ENCODE data around the gene MAEL. TPM values are rescaled to one million over a fixed set of nuclear protein-coding genes. Genes with fewer than 3 reads are reported as not detected.

The MAEL gene
- polyA plus RNA-seq: under 1 TPM in 1 of 3 donors, not detected in 2; 0.12 TPM

- no peak within 1 kb of the TSS for H3K27ac ChIP-seq (ENCODE audit: low read depth, low read length)
- WGBS, 3 donors: 89 to 92% (median 92%) methylated on average over 45 of the region's 45 CpGs
These were observed at the start of gene MAEL for GRCh38 chr1:166988974-166989515. MAEL (plus strand) TSS chr1:166989280; CDS start chr1:166989353, 73 bp downstream.

GRCh38 chr1:166939741-166940375 is 49.2 kb upstream of the MAEL start:
- no peak overlapping the region for H3K27ac ChIP-seq (ENCODE audit: low read depth, low read length)
- 83 to 88% (median 87%) methylated on average over 5 of the region's 5 CpGs for WGBS, 3 donors

GRCh38 chr1:166944186-166944967 is 44.7 kb upstream of the MAEL start:
- WGBS, 3 donors: 52 to 76% (median 64%) methylated on average over 5 of the region's 5 CpGs
- no peak overlapping the region for H3K27ac ChIP-seq (ENCODE audit: low read depth, low read length)

GRCh38 chr1:166947398-166948043 is 41.6 kb upstream of the MAEL start:
- no peak overlapping the region for H3K27ac ChIP-seq (ENCODE audit: low read depth, low read length)
- 3 to 5% (median 3%) methylated on average over 44 of the region's 44 CpGs for WGBS, 3 donors

- no peak overlapping the region for H3K27ac ChIP-seq (ENCODE audit: low read depth, low read length)
- 80 to 85% (median 84%) methylated on average over 2 of the region's 2 CpGs for WGBS, 3 donors
These were observed 40.2 kb upstream of the MAEL start for GRCh38 chr1:166948856-166949350.

GRCh38 chr1:166950156-166950555 is 38.9 kb upstream of the MAEL start:
- H3K27ac ChIP-seq (ENCODE audit: low read depth, low read length): no peak overlapping the region
- 44 to 89% (median 84%) methylated on average over 2 of the region's 2 CpGs for WGBS, 3 donors

- H3K27ac ChIP-seq (ENCODE audit: low read depth, low read length): no peak overlapping the region
- WGBS, 3 donors: 77 to 93% (median 86%) methylated on average over 2 of the region's 2 CpGs
These were observed 38.0 kb upstream of the MAEL start for GRCh38 chr1:166951050-166951449.

- 57 to 67% (median 61%) methylated on average over 4 of the region's 4 CpGs for WGBS, 3 donors
- H3K27ac ChIP-seq (ENCODE audit: low read depth, low read length): no peak overlapping the region
These were observed 36.9 kb upstream of the MAEL start for GRCh38 chr1:166952002-166952746.

- no peak overlapping the region for H3K27ac ChIP-seq (ENCODE audit: low read depth, low read length)
These were observed 35.6 kb upstream of the MAEL start for GRCh38 chr1:166953491-166953890.

GRCh38 chr1:166956057-166956850 is 32.8 kb upstream of the MAEL start:
- H3K27ac ChIP-seq (ENCODE audit: low read depth, low read length): no peak overlapping the region
- WGBS, 3 donors: 77 to 93% (median 88%) methylated on average over 2 of the region's 2 CpGs

- H3K27ac ChIP-seq (ENCODE audit: low read depth, low read length): no peak overlapping the region
- 66 to 98% (median 94%) methylated on average over 2 of the region's 2 CpGs for WGBS, 3 donors
These were observed 32.2 kb upstream of the MAEL start for GRCh38 chr1:166956872-166957271.

GRCh38 chr1:166960858-166961474 is 28.1 kb upstream of the MAEL start:
- no peak overlapping the region for H3K27ac ChIP-seq (ENCODE audit: low read depth, low read length)
- WGBS, 3 donors: 96 to 100% (median 100%) methylated on average over 1 of the region's 1 CpG

GRCh38 chr1:166969074-166969677 is 19.9 kb upstream of the MAEL start:
- no peak overlapping the region for H3K27ac ChIP-seq (ENCODE audit: low read depth, low read length)
- 79 to 93% (median 86%) methylated on average over 5 of the region's 5 CpGs for WGBS, 3 donors

- H3K27ac ChIP-seq (ENCODE audit: low read depth, low read length): no peak overlapping the region
- WGBS, 3 donors: 77 to 81% (median 78%) methylated on average over 3 of the region's 3 CpGs
These were observed 17.8 kb upstream of the MAEL start for GRCh38 chr1:166971252-166971651.

GRCh38 chr1:166972193-166972592 is 16.9 kb upstream of the MAEL start:
- H3K27ac ChIP-seq (ENCODE audit: low read depth, low read length): no peak overlapping the region
- 45 to 55% (median 52%) methylated on average over 3 of the region's 3 CpGs for WGBS, 3 donors

GRCh38 chr1:166972826-166973225 is 16.3 kb upstream of the MAEL start:
- 28 to 49% (median 40%) methylated on average over 2 of the region's 2 CpGs for WGBS, 3 donors
- no peak overlapping the region for H3K27ac ChIP-seq (ENCODE audit: low read depth, low read length)

Data from adipose tissue (tissue), 3 donors.